H1 (cell line): ENCODE data around the gene NEGR1. TPM values are rescaled to one million over a fixed set of nuclear protein-coding genes. Genes with fewer than 3 reads are reported as not detected.

Experiments used
- E2F6 ChIP-seq: IDR thresholded peaks from 2 replicates; pipeline ENCODE4 v1.6.1; 2012; ENCODE audit warnings: inconsistent platforms
- KDM4A ChIP-seq: IDR thresholded peaks from one replicate; pipeline ENCODE4 v1.7.1; 2012; ENCODE audit warnings: low read depth, mild to moderate bottlenecking, moderate library complexity, low read length, inconsistent platforms; ENCODE audit not compliant: severe bottlenecking
- MAFK ChIP-seq: IDR thresholded peaks from 2 replicates; pipeline ENCODE4 v1.6.1; 2012; ENCODE audit warnings: low read depth, mild to moderate bottlenecking, improper control_type of control experiment, low read length
- POLR2A ChIP-seq, 2 experiments: IDR thresholded peaks; 1 replicate in 1 of 2; 2 replicates in 1 of 2; pipeline ENCODE4 v1.6.1; 2011; ENCODE audit warnings: low read depth in 2 of 2, low read length in 2 of 2, mild to moderate bottlenecking in 2 of 2; ENCODE audit errors: control extremely low read depth in 1 of 2
- RBBP5 ChIP-seq: IDR thresholded peaks from 2 replicates; pipeline ENCODE4 v1.7.1; 2012; ENCODE audit warnings: low read depth, mild to moderate bottlenecking, inconsistent platforms, low read length, moderate library complexity, borderline replicate concordance
- TEAD4 ChIP-seq: IDR thresholded peaks from 2 replicates; pipeline ENCODE4 v1.6.1; 2012; ENCODE audit warnings: low read depth, low read length, inconsistent platforms, mixed read lengths
- polyA plus RNA-seq, 7 experiments: library from polyadenylated mRNA; depleted of rRNA in 3 of 7; stranded (reverse) in 5 of 7; unstranded in 2 of 7; fragments of >200 nt in 5 of 7; fragments of 200-250 nt in 2 of 7; gene quantifications; 1 replicate in 5 of 7; 2 replicates in 1 of 7; 4 replicates in 1 of 7; pipeline versions ENCODE4 v1.2.1 to v1.2.3, GENCODE V29; 2011 to 2013; ENCODE audit warnings: missing spikeins in 2 of 7, mixed read lengths in 2 of 7
- total RNA-seq: library from RNA; stranded (reverse); fragmentation: NEBNext Ultra II Directional; extraction: Animal tissue kit (Norgen Biotek cat#: 25700); gene quantifications from 2 replicates; pipeline ENCODE4 v1.2.1, GENCODE V29; 2021

NEGR1 gene
- total and polyA plus RNA-seq, 2 of the 8 experiments (the other 6 are each of a cell fraction or from before 2014, with no cell fraction given) = 0.71 to 1.3 TPM

GRCh38 chr1:71542155-71542554, 740.2 kb downstream of the NEGR1 start (continued):
- TF ChIP-seq E2F6 (no peak), MAFK (no peak), TEAD4 (no peak), POLR2A (IDR thresholded peaks at IDR 0.05; ENCODE audit: control extremely low read depth in 1 of 2, low read depth in 2 of 2, low read length in 2 of 2) (no peak), RBBP5 (no peak), KDM4A (no peak)
- TF ChIP-seq, all 59 proteins: peak for 0
